ENCODE measurements around the gene ZDHHC17. TPM values are rescaled to one million over a fixed set of nuclear protein-coding genes. Genes with fewer than 3 reads are reported as not detected.

ZDHHC17 gene
- total and polyA plus RNA-seq, 2 of the 13 experiments (the other 11 are each of a cell fraction or from before 2014, with no cell fraction given) = 36.7 to 38.5 TPM

- H3K4me1 ChIP-seq (ENCODE audit: insufficient read depth, low read length) = no peaks in the 10 kb centered on the region
- DNase-seq (ENCODE audit: low spot score) (no peak), ATAC-seq (no peak), FAIRE-seq (no peak)
- H3K4me3 ChIP-seq (replicated peaks in 1 of 3; ENCODE audit: insufficient read depth in 1 of 3, low read depth in 2 of 3, low read length in 3 of 3) = no peak overlapping the region
- intact Hi-C loops (cut with micrococcal nuclease; ENCODE audit: unreplicated experiment) = no loop called here
- in situ Hi-C loops (cut with HindIII; ENCODE audit: extremely low pct_ligation_motif_present, low pct_unique_long_range_greater_than_20kb) = no loop called here
- no TSS peak for BruUV-seq (replicated peaks)
- H2AFZ ChIP-seq (ENCODE audit: low read length) = no peak overlapping the region
- 90% methylated on average over 4 of the region's 4 CpGs for WGBS (ENCODE audit: low lambda C conversion rate)
- no peaks in the 10 kb centered on the region for H3K79me2 ChIP-seq (ENCODE audit: insufficient read depth, low read length)
- H3K27me3 ChIP-seq (ENCODE audit: control insufficient read depth in 1 of 2, insufficient read depth in 2 of 2, low read length in 2 of 2) = no peaks in the 10 kb centered on the region
- no peak for TF ChIP-seq ZNF737 (CRISPR knock-in tag; IDR thresholded peaks at IDR 0.05; ENCODE audit: borderline replicate concordance)
- H4K20me1 ChIP-seq (ENCODE audit: insufficient read depth, low read length) = no peaks in the 10 kb centered on the region
- H3K9me3 ChIP-seq (ENCODE audit: low read length) = no peaks in the 10 kb centered on the region
- no peak overlapping the region for H3K9ac ChIP-seq (ENCODE audit: insufficient read depth, low read depth, low read length)
- H3K27ac ChIP-seq (ENCODE audit: extremely low read length, insufficient read depth, low read length) = no peak overlapping the region
- H3K4me2 ChIP-seq (ENCODE audit: low read depth, low read length) = no peak overlapping the region
- ChIA-PET CTCF (ENCODE audit: low intra/inter-chr PET ratio, low total read pairs) (no interaction called here), POLR2A (no interaction called here)
- H3K36me3 ChIP-seq (replicated peaks in 1 of 2; ENCODE audit: control insufficient read depth in 1 of 2, insufficient read depth in 2 of 2, low read length in 2 of 2) = no peaks in the 10 kb centered on the region
These were observed 95.7 kb downstream of the ZDHHC17 start for GRCh38 chr12:76859611-76860010.

- Histone ChIP-seq H4K20me1 (ENCODE audit: insufficient read depth, low read length) (no peaks in the 10 kb centered on the region), H3K9me3 (ENCODE audit: low read length) (no peaks in the 10 kb centered on the region), H3K36me3 (replicated peaks in 1 of 2; ENCODE audit: control insufficient read depth in 1 of 2, insufficient read depth in 2 of 2, low read length in 2 of 2) (no peaks in the 10 kb centered on the region), H3K9ac (ENCODE audit: insufficient read depth, low read depth, low read length) (no peak overlapping the region), H3K4me3 (replicated peaks in 1 of 3; ENCODE audit: insufficient read depth in 1 of 3, low read depth in 2 of 3, low read length in 3 of 3) (no peak overlapping the region), H2AFZ (ENCODE audit: low read length) (no peak overlapping the region), H3K4me1 (ENCODE audit: insufficient read depth, low read length) (no peaks in the 10 kb centered on the region), H3K27me3 (ENCODE audit: control insufficient read depth in 1 of 2, insufficient read depth in 2 of 2, low read length in 2 of 2) (no peaks in the 10 kb centered on the region), H3K27ac (ENCODE audit: extremely low read length, insufficient read depth, low read length) (no peak overlapping the region), H3K79me2 (ENCODE audit: insufficient read depth, low read length) (no peaks in the 10 kb centered on the region), H3K4me2 (ENCODE audit: low read depth, low read length) (no peak overlapping the region)
- ATAC-seq (peak; percentile 30; the same call in 1 of the 3 replicates), DNase-seq (ENCODE audit: low spot score) (no peak), FAIRE-seq (no peak)
- 93% methylated on average over 3 of the region's 3 CpGs for WGBS (ENCODE audit: low lambda C conversion rate)
- in situ Hi-C loops (cut with HindIII; ENCODE audit: extremely low pct_ligation_motif_present, low pct_unique_long_range_greater_than_20kb) = no loop called here
- no TSS peak for BruUV-seq (replicated peaks)
- POLR2A ChIA-PET = no interaction called here
- intact Hi-C loops (cut with micrococcal nuclease; ENCODE audit: unreplicated experiment) = no loop called here
- CTCF ChIA-PET (ENCODE audit: low intra/inter-chr PET ratio, low total read pairs) = no interaction called here
- TF ChIP-seq, protein P1, sequence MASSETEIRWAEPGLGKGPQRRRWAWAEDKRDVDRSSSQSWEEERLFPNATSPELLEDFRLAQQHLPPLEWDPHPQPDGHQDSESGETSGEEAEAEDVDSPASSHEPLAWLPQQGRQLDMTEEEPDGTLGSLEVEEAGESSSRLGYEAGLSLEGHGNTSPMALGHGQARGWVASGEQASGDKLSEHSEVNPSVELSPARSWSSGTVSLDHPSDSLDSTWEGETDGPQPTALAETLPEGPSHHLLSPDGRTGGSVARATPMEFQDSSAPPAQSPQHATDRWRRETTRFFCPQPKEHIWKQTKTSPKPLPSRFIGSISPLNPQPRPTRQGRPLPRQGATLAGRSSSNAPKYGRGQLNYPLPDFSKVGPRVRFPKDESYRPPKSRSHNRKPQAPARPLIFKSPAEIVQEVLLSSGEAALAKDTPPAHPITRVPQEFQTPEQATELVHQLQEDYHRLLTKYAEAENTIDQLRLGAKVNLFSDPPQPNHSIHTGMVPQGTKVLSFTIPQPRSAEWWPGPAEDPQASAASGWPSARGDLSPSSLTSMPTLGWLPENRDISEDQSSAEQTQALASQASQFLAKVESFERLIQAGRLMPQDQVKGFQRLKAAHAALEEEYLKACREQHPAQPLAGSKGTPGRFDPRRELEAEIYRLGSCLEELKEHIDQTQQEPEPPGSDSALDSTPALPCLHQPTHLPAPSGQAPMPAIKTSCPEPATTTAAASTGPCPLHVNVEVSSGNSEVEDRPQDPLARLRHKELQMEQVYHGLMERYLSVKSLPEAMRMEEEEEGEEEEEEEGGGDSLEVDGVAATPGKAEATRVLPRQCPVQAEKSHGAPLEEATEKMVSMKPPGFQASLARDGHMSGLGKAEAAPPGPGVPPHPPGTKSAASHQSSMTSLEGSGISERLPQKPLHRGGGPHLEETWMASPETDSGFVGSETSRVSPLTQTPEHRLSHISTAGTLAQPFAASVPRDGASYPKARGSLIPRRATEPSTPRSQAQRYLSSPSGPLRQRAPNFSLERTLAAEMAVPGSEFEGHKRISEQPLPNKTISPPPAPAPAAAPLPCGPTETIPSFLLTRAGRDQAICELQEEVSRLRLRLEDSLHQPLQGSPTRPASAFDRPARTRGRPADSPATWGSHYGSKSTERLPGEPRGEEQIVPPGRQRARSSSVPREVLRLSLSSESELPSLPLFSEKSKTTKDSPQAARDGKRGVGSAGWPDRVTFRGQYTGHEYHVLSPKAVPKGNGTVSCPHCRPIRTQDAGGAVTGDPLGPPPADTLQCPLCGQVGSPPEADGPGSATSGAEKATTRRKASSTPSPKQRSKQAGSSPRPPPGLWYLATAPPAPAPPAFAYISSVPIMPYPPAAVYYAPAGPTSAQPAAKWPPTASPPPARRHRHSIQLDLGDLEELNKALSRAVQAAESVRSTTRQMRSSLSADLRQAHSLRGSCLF (CRISPR knock-in tag; IDR thresholded peaks at IDR 0.05; ENCODE audit: borderline replicate concordance) = no peak
- TF ChIP-seq ZBTB7B (CRISPR knock-in tag; IDR thresholded peaks at IDR 0.05) (no peak), SMC3 (IDR thresholded peaks at IDR 0.05; ENCODE audit: low read length) (no peak), ZNF781 (CRISPR knock-in tag; IDR thresholded peaks at IDR 0.05; ENCODE audit: borderline replicate concordance, not compliant biosample characterization) (no peak), NONO (IDR thresholded peaks at IDR 0.05) (no peak), NONO (CRISPR knock-in tag; conservative IDR thresholded peaks at IDR 0.05) (no peak), SPEN (CRISPR knock-in tag; IDR thresholded peaks at IDR 0.05; ENCODE audit: low read depth) (no peak)
These were observed 96.3 kb downstream of the ZDHHC17 start for GRCh38 chr12:76860256-76860655.

All from HepG2 (cell line).